Lower leg skin (tissue), 3 donors: ENCODE results near the gene MIAT.
"Not testable (repeated sequence)": the region's sequence is repeated elsewhere in the genome, so short reads cannot be mapped to it uniquely, and the experiment has no call there.

Source experiments
- CTCF ChIP-seq, 3 donors: fragments of 450-650 bp; IDR thresholded peaks; one replicate each; pipeline ENCODE4 v1.5.1; 2016; ENCODE audit warnings: antibody characterized with exemption in 3 of 3, mild to moderate bottlenecking in 3 of 3, moderate library complexity in 2 of 3
- POLR2A ChIP-seq, 2 donors: fragments of 450-650 bp; IDR thresholded peaks; one replicate each; pipeline ENCODE4 v1.6.1; 2016 to 2017; ENCODE audit warnings: antibody characterized with exemption in 2 of 2, mild to moderate bottlenecking in 1 of 2, moderate library complexity in 1 of 2

GRCh38 chr22:26705379-26705778 is 48.0 kb downstream of the MIAT start:
- TF ChIP-seq CTCF, POLR2A (IDR thresholded peaks at IDR 0.05): not testable (repeated sequence)
